NCI-H2227 treated with DMSO at 0.1 percent for 48 hours (cell line): Measurements from ENCODE around the gene COL4A2.

Experiments used
- DNase-seq: peaks from one replicate; lab custom pipeline; 2025; lab: John Stamatoyannopoulos, UW

COL4A2 gene

DNA sequence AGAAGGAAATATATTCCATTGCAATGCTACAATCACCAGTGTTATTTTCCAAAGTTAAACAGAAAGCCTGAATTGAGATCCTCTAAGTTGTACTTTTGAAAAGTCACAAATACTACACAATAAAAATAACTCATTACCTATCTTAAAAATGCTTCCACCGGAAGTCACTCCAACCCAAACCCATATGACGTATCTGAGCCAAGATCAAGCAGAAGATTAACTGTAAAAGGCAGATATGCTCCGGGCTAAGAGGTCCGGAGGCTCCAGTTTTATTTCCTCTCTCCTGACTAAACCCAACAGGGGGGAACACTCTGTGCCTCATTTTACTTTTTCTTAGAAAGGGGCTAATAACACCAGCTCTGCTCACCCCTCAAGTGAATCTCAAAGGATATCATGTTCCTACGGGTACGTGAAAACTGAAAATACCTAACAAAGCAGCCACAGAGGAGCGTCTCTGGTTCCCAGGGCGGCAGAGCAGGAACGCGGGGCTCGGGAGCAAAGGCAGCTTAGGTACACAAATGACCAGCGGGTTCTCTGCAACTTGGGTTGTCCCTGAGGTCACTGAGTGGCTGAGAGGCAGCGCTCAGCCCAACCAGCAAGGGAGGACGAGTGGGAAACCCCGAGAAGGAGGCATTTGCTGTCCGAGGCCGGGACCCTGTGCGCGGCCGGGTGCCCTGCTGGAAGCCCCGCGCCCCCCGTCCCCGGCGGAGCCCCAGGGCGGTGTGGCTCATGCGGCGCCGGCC, 253.7 kb downstream of the COL4A2 start:
- no peak for DNase-seq

DNA sequence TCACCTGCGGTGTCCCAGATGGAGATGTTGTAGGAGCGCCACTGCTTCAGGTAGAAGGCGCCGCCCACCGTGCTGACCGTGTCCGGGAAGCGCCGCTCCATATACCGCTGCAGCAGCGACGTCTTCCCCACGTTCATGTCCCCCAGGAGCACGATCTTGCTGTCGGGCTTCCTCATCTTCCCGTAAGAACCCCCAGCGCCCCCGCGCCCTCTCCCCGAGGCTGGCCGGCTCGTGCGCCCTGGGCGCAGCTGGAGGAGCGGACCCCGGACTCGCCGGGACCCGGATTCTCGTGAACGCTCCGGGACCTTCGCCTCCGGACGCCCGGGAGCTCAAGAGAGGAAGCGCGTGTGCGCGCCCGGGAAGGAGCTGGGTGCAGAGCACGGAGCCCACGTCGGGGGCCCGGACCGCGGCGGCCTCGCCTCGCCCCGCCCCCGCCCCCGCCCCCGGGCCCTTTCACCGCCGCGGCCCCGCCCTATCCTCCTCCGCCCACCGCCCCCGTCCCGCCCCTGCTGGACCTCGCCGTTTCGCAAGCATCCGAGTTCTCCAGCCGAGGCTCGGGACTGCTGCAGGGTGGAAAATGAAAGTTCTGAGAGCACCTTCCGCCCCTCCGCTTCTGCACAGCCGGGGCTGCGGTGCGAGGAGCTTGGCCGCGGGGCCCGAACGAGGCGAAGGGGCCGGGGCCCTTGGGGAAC, 254.4 kb downstream of the COL4A2 start, which contains the start of gene RAB20:
Gene RAB20, minus strand, starts transcription at position 379 of the 692 bp plus-strand sequence. Its CDS starts 203 bp downstream, at position 176.
- DNase-seq, result no peak

DNA sequence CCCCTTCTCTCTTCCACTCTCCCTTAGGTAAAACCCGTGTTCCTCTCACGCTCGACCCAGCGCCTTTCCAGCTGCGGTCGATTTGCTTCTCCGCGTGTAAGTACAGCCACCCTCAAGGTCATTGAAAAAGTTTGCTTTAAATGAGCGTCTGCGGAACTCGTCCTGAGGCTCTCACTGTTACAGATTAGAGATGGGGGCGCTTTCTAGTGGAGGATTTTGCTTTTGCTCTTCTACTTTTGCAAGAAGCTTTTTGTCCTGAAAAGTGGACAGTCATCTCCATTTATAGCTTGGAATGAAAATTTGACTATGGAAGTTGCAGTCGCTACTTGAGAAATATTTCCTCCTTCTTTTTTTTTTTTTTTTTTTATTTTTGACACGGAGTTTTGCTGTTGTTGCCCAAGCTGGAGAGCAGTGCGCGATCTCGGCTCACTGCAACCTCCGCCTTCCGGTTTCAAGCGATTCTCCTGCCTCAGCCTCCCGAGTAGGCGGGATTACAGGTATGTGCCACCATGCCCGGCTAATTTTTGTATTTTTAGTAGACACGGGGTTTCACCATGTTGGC, 255.0 kb downstream of the COL4A2 start:
- DNase-seq, result no peak
